ENCODE measurements around the gene RAD51B. TPM values are rescaled to one million over a fixed set of nuclear protein-coding genes. Genes with fewer than 3 reads are reported as not detected.

RAD51B gene
- total RNA-seq, 1 experiment from 2014 or later, result 14.2 TPM

- Mint-ChIP-seq H3K36me3 (no peaks in the 10 kb centered on the region), H3K27me3 (ENCODE audit: low read depth) (no peaks in the 10 kb centered on the region), H3K4me1 (peaks cover 41% of the 10 kb centered on the region), H3K9me3 (peaks cover 4% of the 10 kb centered on the region; the same call in 1 of the 2 replicates), H3K4me3 (no peak overlapping the region), H3K27ac (no peak overlapping the region)
- TF ChIP-seq ZNF416 (CRISPR knock-in tag; IDR thresholded peaks at IDR 0.05) (no peak), ZMAT4 (CRISPR knock-in tag; IDR thresholded peaks at IDR 0.05) (no peak), FOXK1 (CRISPR knock-in tag; IDR thresholded peaks at IDR 0.05) (no peak)
- ATAC-seq, result no peak
- ChIA-PET CTCF (interaction anchor here (1.6 kb wide), 1 partner anchor 10 kb away, joined by 8 read pairs; no protein-coding TSS in a partner anchor), POLR2A (no interaction called here)
- DNase-seq (ENCODE audit: low spot score), result no peak
Observed at GRCh38 chr14:68598089-68598488, 778.5 kb downstream of the RAD51B start.

- ATAC-seq, result peak; percentile 26; the same call in 1 of the 2 replicates
Observed at GRCh38 chr14:68598621-68599447, 779.3 kb downstream of the RAD51B start.

GRCh38 chr14:68599896-68600610, 780.5 kb downstream of the RAD51B start:
- CTCF ChIA-PET, result no interaction called here
- peaks cover 31% of the 10 kb centered on the region for H3K4me1 Mint-ChIP-seq
- DNase-seq (ENCODE audit: low spot score) (no peak), ATAC-seq (no peak)
- no peaks in the 10 kb centered on the region for H3K27me3 Mint-ChIP-seq (ENCODE audit: low read depth)
- H3K36me3 Mint-ChIP-seq, result no peaks in the 10 kb centered on the region
- H3K9me3 Mint-ChIP-seq, result peaks cover 4% of the 10 kb centered on the region; the same call in 1 of the 2 replicates
- no peak overlapping the region for H3K27ac Mint-ChIP-seq
- H3K4me3 Mint-ChIP-seq, result no peak overlapping the region
- POLR2A ChIA-PET, result no interaction called here
- TF ChIP-seq PRRX2 (CRISPR knock-in tag; IDR thresholded peaks at IDR 0.05) (no peak), NR3C1 (CRISPR knock-in tag; conservative IDR thresholded peaks at IDR 0.05; ENCODE audit: low read depth) (no peak), ERG (CRISPR knock-in tag; IDR thresholded peaks at IDR 0.05) (no peak), MYBL2 (CRISPR knock-in tag; IDR thresholded peaks at IDR 0.05) (no peak), IRF1 (CRISPR knock-in tag; IDR thresholded peaks at IDR 0.05) (no peak), E2F4 (CRISPR knock-in tag; IDR thresholded peaks at IDR 0.05; ENCODE audit: borderline replicate concordance, low read depth) (no peak), FOXJ3 (CRISPR knock-in tag; IDR thresholded peaks at IDR 0.05; ENCODE audit: borderline replicate concordance) (no peak), ZNF671 (CRISPR knock-in tag; IDR thresholded peaks at IDR 0.05) (no peak), MLX (CRISPR knock-in tag; IDR thresholded peaks at IDR 0.05) (no peak), ZNF232 (CRISPR knock-in tag; IDR thresholded peaks at IDR 0.05) (no peak), OVOL2 (CRISPR knock-in tag; IDR thresholded peaks at IDR 0.05; ENCODE audit: borderline replicate concordance) (no peak), TP53 (CRISPR knock-in tag; IDR thresholded peaks at IDR 0.05) (no peak)

More at GRCh38 chr14:68598621-68599447, 779.3 kb downstream of the RAD51B start:
- H3K27me3 Mint-ChIP-seq (ENCODE audit: low read depth), result no peaks in the 10 kb centered on the region
- peaks cover 39% of the 10 kb centered on the region for H3K4me1 Mint-ChIP-seq
- peaks cover 4% of the 10 kb centered on the region; the same call in 1 of the 2 replicates for H3K9me3 Mint-ChIP-seq
- CTCF ChIA-PET, result interaction anchor here (0.9 to 1.6 kb wide), 2 partner anchors 11 to 13 kb away, joined by 3 to 8 read pairs; no protein-coding TSS in a partner anchor
- no peak overlapping the region for H3K4me3 Mint-ChIP-seq
- TF ChIP-seq SMAD4 (CRISPR knock-in tag; IDR thresholded peaks at IDR 0.05), result no peak
- no peak for TF ChIP-seq NFYB (CRISPR knock-in tag; conservative IDR thresholded peaks at IDR 0.05; ENCODE audit: low read depth)
- TF ChIP-seq ATF6 (CRISPR knock-in tag; IDR thresholded peaks at IDR 0.05), result no peak
- no peak for DNase-seq (ENCODE audit: low spot score)
- POLR2A ChIA-PET, result no interaction called here
- no peaks in the 10 kb centered on the region for H3K36me3 Mint-ChIP-seq
- H3K27ac Mint-ChIP-seq, result no peak overlapping the region
